ENCODE data around the gene NPIPA7. TPM values are rescaled to one million over a fixed set of nuclear protein-coding genes. Genes with fewer than 3 reads are reported as not detected.
"Not testable (repeated sequence)": the region's sequence is repeated elsewhere in the genome, so short reads cannot be mapped to it uniquely, and the experiment has no call there.

Gene NPIPA7
- total RNA-seq = 4.7 and 30.1 TPM in 2 replicates

DNA sequence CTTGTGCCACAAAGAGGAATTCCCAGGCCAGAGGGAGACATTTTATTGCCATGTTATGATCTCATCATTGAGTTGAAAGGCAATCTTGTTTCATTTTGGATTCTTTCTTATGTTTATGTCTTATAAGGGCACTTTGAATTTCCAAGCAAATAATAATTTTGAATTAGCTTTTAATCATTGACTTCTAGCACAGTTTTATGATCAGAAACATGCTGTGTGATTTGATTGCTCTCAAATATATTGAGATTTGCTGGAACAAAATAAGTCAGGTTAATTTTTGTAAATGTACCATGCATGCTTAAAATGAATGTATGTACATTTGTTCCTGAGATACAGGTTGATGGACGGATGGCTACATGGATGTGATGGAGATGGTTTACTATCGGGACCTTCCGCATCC, at the start of gene NPIPA7:
NPIPA7 (plus strand) TSS at position 301 of the 400 bp plus-strand sequence. CDS start 105 bp downstream, outside the sequence.
- not testable (repeated sequence) for DNase-seq (ENCODE audit: extremely low read depth, low read depth, low spot score)

DNA sequence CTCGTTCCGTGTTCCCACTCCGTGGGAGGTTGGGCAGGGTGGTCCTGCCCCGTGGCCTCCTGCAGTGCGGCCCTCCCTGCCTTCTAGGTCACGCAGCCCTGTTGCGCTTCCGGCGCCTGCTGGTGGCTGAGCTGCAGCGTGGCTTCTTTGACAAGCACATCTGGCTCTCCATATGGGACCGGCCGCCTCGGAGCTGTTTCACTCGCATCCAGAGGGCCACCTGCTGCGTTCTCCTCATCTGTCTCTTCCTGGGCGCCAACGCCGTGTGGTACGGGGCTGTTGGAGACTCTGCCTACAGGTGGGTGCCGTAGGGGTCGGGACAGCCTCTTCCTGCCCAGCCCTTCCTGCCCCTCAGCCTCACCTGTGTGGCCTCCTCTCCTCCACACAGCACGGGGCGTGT, 47.5 kb upstream of the NPIPA7 start:
- not testable (repeated sequence) for DNase-seq (ENCODE audit: extremely low read depth, low read depth, low spot score)

DNA sequence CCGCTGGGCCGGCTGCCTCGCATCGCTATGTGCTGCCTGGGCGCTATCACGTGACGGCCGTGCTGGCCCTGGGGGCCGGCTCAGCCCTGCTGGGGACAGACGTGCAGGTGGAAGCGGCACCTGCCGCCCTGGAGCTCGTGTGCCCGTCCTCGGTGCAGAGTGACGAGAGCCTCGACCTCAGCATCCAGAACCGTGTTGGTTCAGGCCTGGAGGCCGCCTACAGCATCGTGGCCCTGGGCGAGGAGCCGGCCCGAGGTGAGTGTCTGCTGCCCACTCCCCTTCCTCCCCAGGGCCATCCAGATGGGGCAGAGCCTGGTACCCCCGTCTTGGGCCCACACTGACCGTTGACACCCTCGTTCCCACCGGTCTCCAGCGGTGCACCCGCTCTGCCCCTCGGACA, 21.4 kb upstream of the NPIPA7 start:
- not testable (repeated sequence) for DNase-seq (ENCODE audit: extremely low read depth, low read depth, low spot score)

DNA sequence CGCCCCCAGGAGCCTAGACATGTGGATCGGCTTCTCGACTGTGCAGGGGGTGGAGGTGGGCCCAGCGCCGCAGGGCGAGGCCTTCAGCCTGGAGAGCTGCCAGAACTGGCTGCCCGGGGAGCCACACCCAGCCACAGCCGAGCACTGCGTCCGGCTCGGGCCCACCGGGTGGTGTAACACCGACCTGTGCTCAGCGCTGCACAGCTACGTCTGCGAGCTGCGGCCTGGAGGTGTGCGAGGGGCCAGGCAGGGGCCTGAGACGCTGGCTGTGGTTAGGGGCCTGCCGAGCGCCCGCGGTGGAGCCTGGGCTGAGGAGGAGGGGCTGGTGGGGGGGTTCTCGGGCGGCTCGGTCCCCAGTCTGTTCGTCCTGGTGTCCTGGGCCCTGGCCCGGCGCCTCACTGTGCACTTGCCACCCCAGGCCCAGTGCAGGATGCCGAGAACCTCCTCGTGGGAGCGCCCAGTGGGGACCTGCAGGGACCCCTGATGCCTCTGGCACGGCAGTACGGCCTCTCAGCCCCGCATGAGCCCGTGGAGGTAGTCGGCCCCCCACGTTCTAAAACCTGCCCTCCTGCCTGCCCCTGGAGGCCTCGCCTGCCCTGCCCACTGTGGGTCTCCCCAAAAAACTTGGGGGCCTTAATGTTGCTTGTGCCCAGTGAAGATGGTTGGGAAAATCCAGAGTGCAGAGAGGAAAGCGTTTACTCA, 20.2 kb upstream of the NPIPA7 start:
- DNase-seq (ENCODE audit: extremely low read depth, low read depth, low spot score) = not testable (repeated sequence)

DNA sequence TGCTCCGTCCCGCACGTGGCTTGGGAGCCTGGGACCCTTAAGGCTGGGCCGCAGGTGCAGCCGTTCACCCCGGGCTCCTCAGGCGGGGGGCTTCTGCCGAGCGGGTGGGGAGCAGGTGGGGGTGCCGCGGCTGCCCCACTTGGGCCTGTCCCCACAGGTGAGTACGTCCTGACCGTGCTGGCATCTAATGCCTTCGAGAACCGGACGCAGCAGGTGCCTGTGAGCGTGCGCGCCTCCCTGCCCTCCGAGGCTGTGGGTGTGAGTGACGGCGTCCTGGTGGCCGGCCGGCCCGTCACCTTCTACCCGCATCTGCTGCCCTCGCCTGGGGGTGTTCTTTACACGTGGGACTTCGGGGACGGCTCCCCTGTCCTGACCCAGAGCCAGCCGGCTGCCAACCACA, 15.3 kb upstream of the NPIPA7 start:
- DNase-seq (ENCODE audit: extremely low read depth, low read depth, low spot score) = not testable (repeated sequence)

DNA sequence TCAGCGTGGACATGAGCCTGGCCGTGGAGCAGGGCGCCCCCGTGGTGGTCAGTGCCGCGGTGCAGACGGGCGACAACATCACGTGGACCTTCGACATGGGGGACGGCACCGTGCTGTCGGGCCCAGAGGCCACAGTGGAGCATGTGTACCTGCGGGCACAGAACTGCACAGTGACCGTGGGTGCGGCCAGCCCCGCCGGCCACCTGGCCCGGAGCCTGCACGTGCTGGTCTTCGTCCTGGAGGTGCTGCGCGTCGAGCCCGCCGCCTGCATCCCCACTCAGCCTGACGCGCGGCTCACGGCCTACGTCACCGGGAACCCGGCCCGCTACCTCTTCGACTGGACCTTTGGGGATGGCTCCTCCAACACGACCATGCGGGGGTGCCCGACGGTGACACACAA, 14.8 kb upstream of the NPIPA7 start:
- DNase-seq (ENCODE audit: extremely low read depth, low read depth, low spot score) = not testable (repeated sequence)

DNA sequence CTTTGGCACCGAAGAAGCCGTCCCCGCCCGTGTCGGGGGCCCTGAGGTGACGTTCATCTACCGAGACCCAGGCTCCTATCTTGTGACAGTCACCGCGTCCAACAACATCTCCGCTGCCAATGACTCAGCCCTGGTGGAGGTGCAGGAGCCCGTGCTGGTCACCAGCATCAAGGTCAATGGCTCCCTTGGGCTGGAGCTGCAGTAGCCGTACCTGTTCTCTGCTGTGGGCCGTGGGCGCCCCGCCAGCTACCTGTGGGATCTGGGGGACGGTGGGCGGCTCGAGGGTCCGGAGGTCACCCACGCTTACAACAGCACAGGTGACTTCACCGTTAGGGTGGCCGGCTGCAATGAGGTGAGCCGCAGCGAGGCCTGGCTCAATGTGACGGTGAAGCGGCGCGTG, 14.2 kb upstream of the NPIPA7 start:
- not testable (repeated sequence) for DNase-seq (ENCODE audit: extremely low read depth, low read depth, low spot score)

DNA sequence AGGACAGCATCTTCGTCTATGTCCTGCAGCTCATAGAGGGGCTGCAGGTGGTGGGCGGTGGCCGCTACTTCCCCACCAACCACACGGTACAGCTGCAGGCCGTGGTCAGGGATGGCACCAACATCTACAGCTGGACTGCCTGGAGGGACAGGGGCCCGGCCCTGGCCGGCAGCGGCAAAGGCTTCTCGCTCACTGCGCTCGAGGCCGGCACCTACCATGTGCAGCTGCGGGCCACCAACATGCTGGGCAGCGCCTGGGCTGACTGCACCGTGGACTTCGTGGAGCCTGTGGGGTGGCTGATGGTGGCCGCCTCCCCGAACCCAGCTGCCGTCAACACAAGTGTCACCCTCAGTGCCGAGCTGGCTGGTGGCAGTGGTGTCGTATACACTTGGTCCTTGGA, 13.6 kb upstream of the NPIPA7 start:
- DNase-seq (ENCODE audit: extremely low read depth, low read depth, low spot score) = not testable (repeated sequence)

DNA sequence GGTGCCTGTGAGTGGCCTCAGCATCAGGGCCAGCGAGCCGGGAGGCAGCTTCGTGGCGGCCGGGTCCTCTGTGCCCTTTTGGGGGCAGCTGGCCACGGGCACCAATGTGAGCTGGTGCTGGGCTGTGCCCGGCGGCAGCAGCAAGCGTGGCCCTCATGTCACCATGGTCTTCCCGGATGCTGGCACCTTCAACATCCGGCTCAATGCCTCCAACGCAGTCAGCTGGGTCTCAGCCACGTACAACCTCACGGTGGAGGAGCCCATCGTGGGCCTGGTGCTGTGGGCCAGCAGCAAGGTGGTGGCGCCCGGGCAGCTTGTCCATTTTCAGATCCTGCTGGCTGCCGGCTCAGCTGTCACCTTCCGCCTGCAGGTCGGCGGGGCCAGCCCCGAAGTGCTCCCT, 13.1 kb upstream of the NPIPA7 start:
- DNase-seq (ENCODE audit: extremely low read depth, low read depth, low spot score) = not testable (repeated sequence)

DNA sequence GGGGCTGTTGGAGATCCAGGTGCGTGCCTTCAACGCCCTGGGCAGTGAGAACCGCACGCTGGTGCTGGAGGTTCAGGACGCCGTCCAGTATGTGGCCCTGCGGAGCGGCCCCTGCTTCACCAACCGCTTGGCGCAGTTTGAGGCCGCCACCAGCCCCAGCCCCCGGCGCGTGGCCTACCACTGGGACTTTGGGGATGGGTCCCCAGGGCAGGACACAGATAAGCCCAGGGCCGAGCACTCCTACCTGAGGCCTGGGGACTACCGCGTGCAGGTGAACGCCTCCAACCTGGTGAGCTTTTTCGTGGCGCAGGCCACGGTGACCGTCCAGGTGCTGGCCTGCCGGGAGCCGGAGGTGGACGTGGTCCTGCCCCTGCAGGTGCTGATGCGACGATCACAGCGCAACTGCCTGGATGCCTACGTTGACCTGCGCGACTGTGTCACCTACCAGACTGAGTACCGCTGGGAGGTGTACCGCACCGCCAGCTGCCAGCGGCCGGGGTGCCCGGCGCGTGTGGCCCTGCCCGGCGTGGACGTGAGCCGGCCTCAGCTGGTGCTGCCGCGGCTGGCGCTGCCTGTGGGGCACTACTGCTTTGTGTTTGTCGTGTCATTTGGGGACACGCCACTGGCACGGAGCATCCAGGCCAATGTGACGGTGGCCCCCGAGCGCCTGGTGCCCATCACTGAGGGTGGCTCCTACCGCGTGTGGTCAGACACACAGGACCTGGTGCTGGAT, 12.2 kb upstream of the NPIPA7 start:
- not testable (repeated sequence) for DNase-seq (ENCODE audit: extremely low read depth, low read depth, low spot score)

DNA sequence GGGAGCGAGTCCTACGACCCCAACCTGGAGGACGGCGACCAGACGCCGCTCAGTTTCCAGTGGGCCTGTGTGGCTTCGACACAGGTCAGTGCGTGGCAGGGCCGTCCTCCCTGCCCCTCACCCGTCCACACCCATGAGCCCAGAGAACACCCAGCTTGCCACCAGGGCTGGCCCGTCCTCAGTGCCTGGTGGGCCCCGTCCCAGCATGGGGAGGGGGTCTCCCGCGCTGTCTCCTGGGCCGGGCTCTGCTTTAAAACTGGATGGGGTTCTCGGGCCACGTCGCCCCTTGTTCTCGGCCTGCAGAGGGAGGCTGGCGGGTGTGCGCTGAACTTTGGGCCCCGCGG, 11.7 kb upstream of the NPIPA7 start:
- not testable (repeated sequence) for DNase-seq (ENCODE audit: extremely low read depth, low read depth, low spot score)

DNA sequence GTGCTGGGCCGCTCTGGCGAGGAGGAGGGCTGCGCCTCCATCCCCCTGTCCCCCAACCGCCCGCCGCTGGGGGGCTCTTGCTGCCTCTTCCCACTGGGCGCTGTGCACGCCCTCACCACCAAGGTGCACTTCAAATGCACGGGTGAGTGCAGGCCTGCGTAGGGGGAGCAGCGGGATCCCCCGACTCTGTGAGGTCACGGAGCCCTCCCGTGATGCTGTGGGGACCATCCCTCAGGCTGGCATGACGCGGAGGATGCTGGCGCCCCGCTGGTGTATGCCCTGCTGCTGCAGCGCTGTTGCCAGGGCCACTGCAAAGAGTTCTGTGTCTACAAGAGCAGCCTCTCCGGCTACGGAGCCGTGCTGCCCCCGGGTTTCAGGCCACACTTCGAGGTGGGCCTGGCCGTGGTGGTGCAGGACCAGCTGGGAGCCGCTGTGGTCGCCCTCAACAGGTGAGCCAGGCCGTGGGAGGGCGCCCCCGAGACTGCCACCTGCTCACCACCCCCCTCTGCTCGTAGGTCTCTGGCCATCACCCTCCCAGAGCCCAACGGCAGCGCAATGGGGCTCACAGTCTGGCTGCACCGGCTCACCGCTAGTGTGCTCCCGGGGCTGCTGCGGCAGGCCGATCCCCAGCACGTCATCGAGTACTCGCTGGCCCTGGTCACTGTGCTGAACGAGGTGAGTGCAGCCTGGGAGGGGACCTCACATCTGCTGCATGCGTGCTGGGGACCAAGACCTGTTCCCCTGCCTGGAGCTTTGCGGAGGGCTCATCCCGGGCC, 9.7 kb upstream of the NPIPA7 start:
- not testable (repeated sequence) for DNase-seq (ENCODE audit: extremely low read depth, low read depth, low spot score)

DNA sequence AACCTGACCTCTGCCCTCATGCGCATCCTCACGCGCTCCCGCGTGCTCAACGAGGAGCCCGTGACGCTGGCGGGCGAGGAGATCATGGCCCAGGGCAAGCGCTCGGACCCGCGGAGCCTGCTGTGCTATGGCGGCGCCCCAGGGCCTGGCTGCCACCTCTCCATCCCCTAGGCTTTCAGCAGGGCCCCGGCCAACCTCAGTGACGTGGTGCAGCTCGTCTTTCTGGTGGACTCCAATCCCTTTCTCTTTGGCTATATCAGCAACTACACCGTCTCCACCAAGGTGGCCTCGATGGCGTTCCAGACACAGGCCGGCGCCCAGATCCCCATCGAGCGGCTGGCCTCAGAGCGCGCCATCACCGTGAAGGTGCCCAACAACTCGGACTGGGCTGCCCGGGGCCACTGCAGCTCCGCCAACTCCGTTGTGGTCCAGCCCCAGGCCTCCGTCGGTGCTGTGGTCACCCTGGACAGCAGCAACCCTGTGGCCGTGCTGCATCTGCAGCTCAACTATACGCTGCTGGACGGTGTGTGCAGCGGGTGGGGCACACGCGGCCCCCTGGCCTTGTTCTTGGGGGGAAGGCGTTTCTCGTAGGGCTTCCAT, 7.7 kb upstream of the NPIPA7 start:
- not testable (repeated sequence) for DNase-seq (ENCODE audit: extremely low read depth, low read depth, low spot score)

DNA sequence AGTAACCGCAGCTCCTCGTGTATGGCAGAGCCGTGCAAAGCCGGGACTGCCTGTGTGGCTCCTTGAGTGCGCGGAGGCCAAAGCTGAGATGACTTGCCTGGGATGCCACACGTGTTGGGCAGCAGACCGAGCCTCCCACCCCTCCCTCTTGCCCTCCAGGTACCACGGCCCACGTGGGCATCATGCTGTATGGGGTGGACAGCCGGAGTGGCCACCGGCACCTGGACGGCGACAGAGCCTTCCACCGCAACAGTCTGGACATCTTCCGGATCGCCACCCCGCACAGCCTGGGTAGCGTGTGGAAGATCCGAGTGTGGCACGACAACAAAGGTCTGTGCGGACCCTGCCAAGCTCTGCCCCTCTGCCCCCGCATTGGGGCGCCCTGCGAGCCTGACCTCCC, 4.7 kb upstream of the NPIPA7 start:
- DNase-seq (ENCODE audit: extremely low read depth, low read depth, low spot score) = not testable (repeated sequence)

DNA sequence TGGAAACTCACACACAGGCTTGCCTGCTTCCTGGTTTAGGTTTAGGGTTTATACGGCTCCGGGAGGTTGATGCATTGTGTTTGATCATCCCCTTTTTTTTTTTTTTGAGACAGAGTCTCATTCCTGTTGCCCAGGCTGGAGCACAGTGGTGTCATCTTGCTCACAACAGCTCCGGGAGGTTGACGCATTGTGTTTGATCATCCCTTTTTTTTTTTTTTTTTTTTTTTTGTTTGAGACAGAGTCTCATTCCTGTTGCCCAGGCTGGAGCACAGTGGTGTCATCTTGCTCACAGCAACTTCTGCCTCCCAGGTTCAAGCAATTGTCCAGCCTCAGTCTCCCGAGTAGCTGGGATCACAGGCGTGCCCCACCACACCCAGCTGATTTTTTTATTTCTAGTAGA, 20.7 kb downstream of the NPIPA7 start:
- not testable (repeated sequence) for DNase-seq (ENCODE audit: extremely low read depth, low read depth, low spot score)

DNA sequence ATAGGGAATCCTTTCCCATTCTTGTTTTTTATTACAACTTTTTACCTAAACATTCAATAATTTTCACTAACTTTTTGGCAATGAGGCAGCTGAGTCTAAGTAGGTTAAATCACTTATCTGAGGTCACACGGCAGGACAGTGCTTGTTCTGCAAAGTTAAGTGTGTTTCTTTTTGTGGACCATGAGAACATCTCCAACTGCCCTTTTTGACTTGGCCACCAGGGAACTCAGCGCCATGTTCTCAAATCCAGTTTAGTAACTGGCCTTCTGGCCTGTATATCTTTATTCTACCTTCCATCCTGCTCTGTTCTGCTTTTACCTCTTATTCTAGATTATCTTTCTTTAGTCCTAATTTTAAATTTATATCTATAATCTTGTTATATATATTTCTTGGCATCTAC, 23.4 kb downstream of the NPIPA7 start:
- not testable (repeated sequence) for DNase-seq (ENCODE audit: extremely low read depth, low read depth, low spot score)

DNA sequence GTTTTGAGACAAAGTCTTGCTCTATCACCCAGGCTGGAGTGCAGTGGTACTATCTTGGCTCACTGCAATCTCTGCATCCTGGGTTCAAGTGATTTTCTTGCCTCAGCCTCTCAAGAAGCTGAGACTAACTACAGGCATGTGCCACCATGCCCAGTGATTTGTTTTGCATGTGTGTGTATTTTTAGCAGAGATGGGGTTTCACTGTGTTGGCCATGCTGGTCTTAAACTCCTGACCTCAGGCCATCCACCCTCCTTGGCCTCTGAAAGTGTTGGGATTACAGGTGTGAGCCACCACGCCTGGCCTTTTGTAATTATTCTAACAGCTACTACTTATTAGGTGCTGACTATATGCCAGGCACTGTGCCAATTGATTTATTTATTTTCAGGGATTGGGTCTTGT, 25.3 kb downstream of the NPIPA7 start:
- DNase-seq (ENCODE audit: extremely low read depth, low read depth, low spot score) = not testable (repeated sequence)

DNA sequence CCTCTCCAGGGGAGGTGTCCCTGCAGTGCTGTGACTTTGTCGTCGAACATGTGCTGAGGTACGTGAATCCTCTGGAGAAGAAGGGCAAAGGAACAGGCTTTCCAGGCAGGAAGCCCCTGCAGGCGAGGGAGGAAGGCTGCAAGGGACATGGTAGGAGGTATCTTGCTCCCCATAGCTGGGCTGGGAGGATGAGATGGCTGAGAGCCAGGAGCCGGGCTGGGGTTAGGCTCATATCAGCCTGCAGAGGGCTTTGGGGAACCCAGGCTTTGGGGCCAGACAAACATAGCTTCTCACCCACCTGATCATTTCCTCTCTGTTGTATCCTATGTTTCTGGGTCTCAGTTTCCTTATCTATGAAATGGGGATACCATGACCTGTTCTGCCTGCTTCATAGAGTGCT, 26.5 kb downstream of the NPIPA7 start:
- DNase-seq (ENCODE audit: extremely low read depth, low read depth, low spot score) = not testable (repeated sequence)

DNA sequence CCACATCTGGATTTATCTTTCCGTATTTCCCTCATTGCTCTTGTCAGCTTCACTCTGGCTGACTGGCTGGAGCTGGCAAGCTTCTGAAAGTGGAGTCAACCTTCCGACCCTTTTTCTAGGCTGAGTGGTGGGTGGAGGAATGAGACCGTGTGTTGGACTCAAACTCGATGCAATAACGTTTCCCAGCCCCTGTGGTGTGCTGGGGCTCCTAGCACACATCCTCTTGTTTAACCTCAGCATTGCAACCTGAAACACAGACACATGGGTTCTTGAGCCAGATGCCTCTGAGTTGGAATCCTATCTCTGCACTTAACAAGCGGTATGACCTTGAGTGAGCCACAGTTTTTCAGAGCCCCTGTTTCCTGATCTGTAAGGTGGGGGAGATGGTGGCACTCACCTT, 29.5 kb downstream of the NPIPA7 start:
- not testable (repeated sequence) for DNase-seq (ENCODE audit: extremely low read depth, low read depth, low spot score)

DNA sequence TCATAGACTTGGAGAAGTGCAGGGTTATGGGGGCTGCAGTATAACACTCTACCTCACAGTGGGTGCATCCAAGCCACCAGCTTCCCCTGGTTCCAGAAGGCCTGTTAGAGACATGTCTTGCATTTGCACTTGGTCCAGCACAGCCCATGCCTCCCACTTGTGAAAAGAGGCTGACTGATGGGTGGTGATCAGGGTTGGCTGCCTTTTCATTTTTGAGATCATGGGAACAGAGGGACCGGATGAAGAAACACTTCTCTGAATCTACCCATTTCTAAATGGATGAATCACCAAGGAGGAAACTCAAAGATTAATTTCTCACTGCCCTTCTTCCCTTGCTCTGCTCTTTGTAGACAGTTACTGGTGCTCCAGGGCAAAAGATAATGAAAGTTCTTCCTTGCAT, 34.8 kb downstream of the NPIPA7 start:
- DNase-seq (ENCODE audit: extremely low read depth, low read depth, low spot score) = not testable (repeated sequence)

DNA sequence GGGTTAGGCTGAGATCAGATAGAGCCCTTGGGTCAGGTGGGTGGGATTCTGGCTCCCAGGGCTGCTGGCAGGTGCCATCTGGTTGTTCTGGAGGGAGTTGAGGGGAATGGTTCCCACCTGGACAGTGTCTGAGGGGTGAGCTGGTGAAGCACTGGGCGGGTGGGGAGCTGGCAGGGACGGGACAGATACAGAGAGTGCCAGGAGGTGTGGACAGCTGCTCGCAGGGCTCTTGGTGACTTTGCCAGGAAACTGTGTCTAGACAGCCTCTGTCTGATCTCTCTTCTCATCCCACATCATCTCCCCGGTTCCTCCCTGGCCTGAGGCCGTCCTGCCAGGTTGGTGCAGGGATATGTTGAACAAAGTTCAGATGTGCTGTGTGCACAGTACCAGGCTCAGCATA, 38.1 kb downstream of the NPIPA7 start:
- not testable (repeated sequence) for DNase-seq (ENCODE audit: extremely low read depth, low read depth, low spot score)

Measured in glomerular endothelial cell (primary cell).